T1000 (cell line): ENCODE results near the gene COL26A1.
"Not testable (repeated sequence)": the region's sequence is repeated elsewhere in the genome, so short reads cannot be mapped to it uniquely, and the experiment has no call there.

Source experiments
- DNase-seq: peaks from one replicate; lab custom pipeline; 2025; ENCODE audit warnings: mixed read lengths; lab: John Stamatoyannopoulos, UW

Gene COL26A1

GRCh38 chr7:101362334-101363195 lies at the start of gene COL26A1:
Gene COL26A1, plus strand, starts transcription at chr7:101362875. Its CDS starts 158 bp downstream, at chr7:101363033.
- no peak for DNase-seq

- no peak for DNase-seq
These were observed 47.3 kb upstream of the COL26A1 start for GRCh38 chr7:101315336-101315735.

GRCh38 chr7:101319401-101319800 lies 43.3 kb upstream of the COL26A1 start:
- no peak for DNase-seq

GRCh38 chr7:101321491-101322401 lies 40.9 kb upstream of the COL26A1 start, which contains the start of gene IFT22:
Gene IFT22, minus strand, starts transcription at chr7:101321812. Its CDS starts 103 bp downstream, at chr7:101321709.
- peak; percentile 48 for DNase-seq

GRCh38 chr7:101328159-101328558 lies 34.5 kb upstream of the COL26A1 start:
- DNase-seq, result no peak

- DNase-seq, result no peak
These were observed 32.6 kb upstream of the COL26A1 start for GRCh38 chr7:101330011-101330484.

GRCh38 chr7:101332026-101332425 lies 30.6 kb upstream of the COL26A1 start:
- no peak for DNase-seq

GRCh38 chr7:101333912-101334311 lies 28.8 kb upstream of the COL26A1 start:
- no peak for DNase-seq

GRCh38 chr7:101340379-101340778 lies 22.3 kb upstream of the COL26A1 start:
- no peak for DNase-seq

- DNase-seq, result no peak
These were observed 19.8 kb upstream of the COL26A1 start for GRCh38 chr7:101342892-101343291.

GRCh38 chr7:101347477-101347876 lies 15.2 kb upstream of the COL26A1 start:
- no peak for DNase-seq

- not testable (repeated sequence) for DNase-seq
These were observed 14.1 kb upstream of the COL26A1 start for GRCh38 chr7:101348456-101349067.

GRCh38 chr7:101349300-101349699 lies 13.4 kb upstream of the COL26A1 start:
- not testable (repeated sequence) for DNase-seq

- no peak for DNase-seq
These were observed 9.8 kb upstream of the COL26A1 start for GRCh38 chr7:101352920-101353308.

GRCh38 chr7:101357433-101357832 lies 5.2 kb upstream of the COL26A1 start:
- no peak for DNase-seq

GRCh38 chr7:101363196-101363733 lies 590 bp downstream of the COL26A1 start:
- DNase-seq, result no peak

- no peak for DNase-seq
These were observed 1.2 kb downstream of the COL26A1 start for GRCh38 chr7:101363734-101364374.

GRCh38 chr7:101365956-101366355 lies 3.3 kb downstream of the COL26A1 start:
- DNase-seq, result no peak

- no peak for DNase-seq
These were observed 5.0 kb downstream of the COL26A1 start for GRCh38 chr7:101367676-101368075.

GRCh38 chr7:101368422-101369165 lies 5.9 kb downstream of the COL26A1 start:
- DNase-seq, result no peak
